ENCODE measurements around the gene GOLPH3. TPM values are rescaled to one million over a fixed set of nuclear protein-coding genes. Genes with fewer than 3 reads are reported as not detected.
"Not testable (repeated sequence)": the region's sequence is repeated elsewhere in the genome, so short reads cannot be mapped to it uniquely, and the experiment has no call there.

GOLPH3 gene
- 68.4 and 83.7 TPM in 2 replicates for total RNA-seq

DNA sequence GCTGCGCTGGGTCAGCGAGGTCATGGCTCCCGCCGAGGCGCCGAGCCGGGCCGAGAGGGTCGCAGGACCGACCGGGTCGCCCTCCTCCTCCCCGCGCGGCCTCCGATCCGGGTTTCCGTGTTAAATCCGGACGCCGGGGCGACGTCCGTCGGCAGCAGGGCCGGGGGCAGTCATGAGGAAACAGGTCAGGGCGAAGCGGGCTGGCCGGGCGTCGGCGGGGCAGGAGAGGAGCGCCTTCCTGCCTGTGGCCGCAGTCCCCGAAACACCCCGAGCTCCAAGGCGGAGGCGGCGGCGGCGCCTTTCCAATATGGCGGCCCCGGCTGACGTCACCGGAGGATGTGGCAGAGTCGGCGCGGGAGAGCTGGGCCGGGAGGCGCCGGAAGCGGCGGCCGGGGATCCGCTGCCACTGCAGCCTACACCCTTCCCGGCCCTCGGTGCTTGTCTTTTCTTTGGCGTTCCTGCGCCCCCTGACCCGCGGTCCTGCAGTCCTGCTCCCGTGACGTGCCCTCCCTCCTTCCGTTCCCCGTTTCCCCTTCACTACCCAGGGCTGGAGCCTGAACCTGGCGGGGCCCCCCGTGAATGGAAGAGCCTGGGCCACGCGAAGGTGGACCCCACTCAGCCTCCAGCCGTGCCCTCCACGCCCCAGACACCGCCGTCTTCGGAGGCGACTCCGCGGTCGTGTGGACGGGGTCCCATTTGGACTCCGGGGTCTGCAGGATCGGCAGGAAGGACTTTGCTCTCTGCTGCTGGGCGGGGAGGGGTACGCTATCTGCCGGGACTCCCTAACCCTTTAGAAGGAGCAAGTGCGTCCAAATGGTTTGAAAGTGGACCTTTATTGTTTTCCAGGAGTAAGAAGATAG, at the start of gene GOLPH3:
TSS of gene GOLPH3 (minus strand) at position 309 of the 860 bp plus-strand sequence. CDS start at position 24, 285 bp downstream.
- Histone ChIP-seq H3K27me3 (ENCODE audit: control insufficient read depth, insufficient read depth, low read length) (no peaks in the 10 kb centered on the region), H3K4me3 (ENCODE audit: low read depth, low read length) (peak within 1 kb of the TSS; percentile 69), H3K36me3 (ENCODE audit: control insufficient read depth, insufficient read depth, low read length) (peaks cover 1% of the 10 kb centered on the region)
- FAIRE-seq, result no peak
- no peak for TF ChIP-seq CTCF (IDR thresholded peaks at IDR 0.05; ENCODE audit: insufficient read depth, low read length, severe bottlenecking)
- peak; percentile 64 for DNase-seq (ENCODE audit: low read depth)

DNA sequence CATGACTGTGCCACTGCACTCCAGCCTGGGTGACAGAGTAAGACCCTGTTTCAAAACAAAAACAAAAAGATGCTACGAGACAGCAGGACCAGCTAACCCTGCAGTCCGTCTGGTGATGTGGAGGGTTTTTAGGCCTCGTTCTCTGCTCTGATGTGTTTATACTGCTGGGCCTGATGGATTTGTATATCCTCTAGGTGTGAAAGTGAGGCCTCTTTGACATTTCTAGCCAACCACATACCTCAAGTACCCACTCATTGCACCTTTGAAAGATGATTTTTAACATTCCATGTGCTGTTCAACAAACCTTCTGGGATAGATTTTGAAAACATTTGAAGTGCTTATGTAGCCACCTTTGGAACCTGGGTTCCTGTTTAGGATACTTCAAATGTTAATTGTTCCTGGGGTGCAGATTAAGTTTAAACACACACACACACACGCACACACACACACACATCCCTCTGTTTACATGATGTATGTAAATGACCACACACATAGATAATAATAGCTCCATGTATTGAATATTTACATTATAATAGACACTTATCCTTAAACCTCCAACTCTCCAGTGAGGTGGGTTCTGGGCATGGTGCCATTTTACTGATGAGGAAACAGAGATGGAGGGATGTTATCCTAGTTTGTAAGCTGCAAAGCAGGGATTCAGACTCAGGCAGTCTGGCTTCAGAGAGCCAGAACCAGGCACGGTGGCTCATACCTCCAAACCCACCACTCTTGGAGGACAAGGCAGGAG, 48.8 kb upstream of the GOLPH3 start:
- no peak for TF ChIP-seq CTCF (IDR thresholded peaks at IDR 0.05; ENCODE audit: insufficient read depth, low read length, severe bottlenecking)
- DNase-seq (ENCODE audit: low read depth) (no peak), FAIRE-seq (no peak)
- Histone ChIP-seq H3K27me3 (ENCODE audit: control insufficient read depth, insufficient read depth, low read length) (no peaks in the 10 kb centered on the region), H3K36me3 (ENCODE audit: control insufficient read depth, insufficient read depth, low read length) (no peaks in the 10 kb centered on the region), H3K4me3 (ENCODE audit: low read depth, low read length) (no peak overlapping the region)

GRCh38 chr5:32217886-32218396, 43.8 kb upstream of the GOLPH3 start:
- Histone ChIP-seq H3K27me3 (ENCODE audit: control insufficient read depth, insufficient read depth, low read length) (no peaks in the 10 kb centered on the region), H3K36me3 (ENCODE audit: control insufficient read depth, insufficient read depth, low read length) (no peaks in the 10 kb centered on the region), H3K4me3 (ENCODE audit: low read depth, low read length) (no peak overlapping the region)
- FAIRE-seq (no peak), DNase-seq (ENCODE audit: low read depth) (no peak)
- no peak for TF ChIP-seq CTCF (IDR thresholded peaks at IDR 0.05; ENCODE audit: insufficient read depth, low read length, severe bottlenecking)

GRCh38 chr5:32214344-32214743, 40.2 kb upstream of the GOLPH3 start:
- not testable (repeated sequence) for FAIRE-seq; H3K27me3 ChIP-seq (ENCODE audit: control insufficient read depth, insufficient read depth, low read length); H3K4me3 ChIP-seq (ENCODE audit: low read depth, low read length); H3K36me3 ChIP-seq (ENCODE audit: control insufficient read depth, insufficient read depth, low read length); DNase-seq (ENCODE audit: low read depth)

DNA sequence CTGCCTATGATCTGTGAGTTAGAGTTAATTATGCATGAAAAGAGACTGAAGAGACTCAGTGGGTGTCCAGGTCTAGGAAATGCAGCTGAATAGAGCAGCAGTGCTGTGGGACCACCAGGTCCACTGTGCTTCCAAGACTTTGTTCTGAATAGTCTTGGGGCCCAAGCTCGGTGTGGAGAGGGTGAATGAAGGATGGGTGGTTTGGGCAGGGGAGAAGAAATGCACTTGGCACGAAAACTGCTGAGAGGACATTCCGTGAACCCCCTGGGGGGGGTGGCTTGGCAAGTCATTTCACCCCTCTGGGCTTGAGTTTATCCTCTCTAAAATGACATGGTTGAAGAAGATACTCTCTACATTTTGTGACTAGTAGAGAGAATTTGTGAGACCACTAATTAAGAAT, 36.0 kb upstream of the GOLPH3 start:
- DNase-seq (ENCODE audit: low read depth) (no peak), FAIRE-seq (no peak)
- H3K36me3 ChIP-seq (ENCODE audit: control insufficient read depth, insufficient read depth, low read length), result no peaks in the 10 kb centered on the region
- no peaks in the 10 kb centered on the region for H3K27me3 ChIP-seq (ENCODE audit: control insufficient read depth, insufficient read depth, low read length)
- no peak overlapping the region for H3K4me3 ChIP-seq (ENCODE audit: low read depth, low read length)
- no peak for TF ChIP-seq CTCF (IDR thresholded peaks at IDR 0.05; ENCODE audit: insufficient read depth, low read length, severe bottlenecking)

DNA sequence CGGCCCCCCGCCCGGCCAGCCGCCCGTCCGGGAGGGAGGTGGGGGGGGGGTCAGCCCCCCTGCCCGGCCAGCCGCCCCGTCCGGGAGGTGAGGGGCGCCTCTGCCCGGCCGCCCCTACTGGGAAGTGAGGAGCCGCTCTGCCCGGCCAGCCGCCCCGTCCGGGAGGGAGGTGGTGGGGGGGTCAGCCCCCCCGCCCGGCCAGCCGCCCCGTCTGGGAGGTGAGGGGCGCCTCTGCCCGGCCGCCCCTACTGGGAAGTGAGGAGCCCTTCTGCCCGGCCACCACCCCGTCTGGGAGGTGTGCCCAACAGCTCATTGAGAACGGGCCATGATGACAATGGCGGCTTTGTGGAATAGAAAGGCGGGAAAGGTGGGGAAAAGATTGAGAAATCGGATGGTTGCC, 34.7 kb upstream of the GOLPH3 start:
- H3K36me3 ChIP-seq (ENCODE audit: control insufficient read depth, insufficient read depth, low read length); DNase-seq (ENCODE audit: low read depth); FAIRE-seq; H3K27me3 ChIP-seq (ENCODE audit: control insufficient read depth, insufficient read depth, low read length); H3K4me3 ChIP-seq (ENCODE audit: low read depth, low read length): not testable (repeated sequence)

Data from bronchial epithelial cell (primary cell).